ENCODE results near the gene SPATA32.
A peak's percentile ranks its signal among the peaks of the same experiment; 100 is the strongest.

Gene SPATA32

GRCh38 chr17:45251931-45252330, 10.0 kb downstream of the SPATA32 start:
- Histone ChIP-seq H3K4me2 (ENCODE audit: low read depth, low read length) (no peak overlapping the region), H3K4me1 (ENCODE audit: low read length) (peaks cover 13% of the 10 kb centered on the region), H3F3A (ENCODE audit: insufficient read depth, low read length) (peaks cover 10% of the 10 kb centered on the region), H4K20me1 (ENCODE audit: insufficient read depth, low read length) (no peaks in the 10 kb centered on the region), H2AFZ (ENCODE audit: low read length) (no peak overlapping the region), H3K9ac (ENCODE audit: low read length) (no peak overlapping the region), H3K27ac (ENCODE audit: low read length) (no peak overlapping the region), H3K36me3 (replicated peaks; ENCODE audit: insufficient read depth, low read length) (no peaks in the 10 kb centered on the region), H3K4me3 (ENCODE audit: low read length) (no peak overlapping the region), H3K79me2 (ENCODE audit: low read length) (peaks cover 8% of the 10 kb centered on the region), H3K27me3 (replicated peaks; ENCODE audit: insufficient read depth, low read length) (no peaks in the 10 kb centered on the region), H3K9me2 (replicated peaks; ENCODE audit: insufficient read depth, low read length) (no peaks in the 10 kb centered on the region), H3K9me3 (replicated peaks; ENCODE audit: insufficient read depth, low read length) (no peaks in the 10 kb centered on the region)
- no peak for DNase-seq
- TF ChIP-seq EZH2 (optimal IDR thresholded peaks at IDR 0.05; ENCODE audit: low read depth, low read length) (no peak), CTCF (IDR thresholded peaks at IDR 0.05; ENCODE audit: low read length) (no peak), EZH2phosphoT487 (IDR thresholded peaks at IDR 0.05; ENCODE audit: low read length) (no peak)

GRCh38 chr17:45248132-45248957, 13.5 kb downstream of the SPATA32 start:
- H3K9ac ChIP-seq (ENCODE audit: low read length): peak overlapping the region; percentile 81
- H3F3A ChIP-seq (ENCODE audit: insufficient read depth, low read length): peaks cover 29% of the 10 kb centered on the region
- peaks cover 4% of the 10 kb centered on the region for H3K36me3 ChIP-seq (replicated peaks; ENCODE audit: insufficient read depth, low read length)
- no peaks in the 10 kb centered on the region for H4K20me1 ChIP-seq (ENCODE audit: insufficient read depth, low read length)
- H3K4me1 ChIP-seq (ENCODE audit: low read length): peaks cover 17% of the 10 kb centered on the region
- no peaks in the 10 kb centered on the region for H3K27me3 ChIP-seq (replicated peaks; ENCODE audit: insufficient read depth, low read length)
- peak overlapping the region; percentile 90 for H2AFZ ChIP-seq (ENCODE audit: low read length)
- DNase-seq: peak; percentile 90
- H3K4me2 ChIP-seq (ENCODE audit: low read depth, low read length): peak overlapping the region; percentile 91
- H3K4me3 ChIP-seq (ENCODE audit: low read length): peak overlapping the region; percentile 91
- peaks cover 24% of the 10 kb centered on the region for H3K79me2 ChIP-seq (ENCODE audit: low read length)
- H3K27ac ChIP-seq (ENCODE audit: low read length): peak overlapping the region; percentile 78
- no peaks in the 10 kb centered on the region for H3K9me3 ChIP-seq (replicated peaks; ENCODE audit: insufficient read depth, low read length)
- no peak for TF ChIP-seq CTCF (IDR thresholded peaks at IDR 0.05; ENCODE audit: low read length)
- no peak for TF ChIP-seq EZH2 (optimal IDR thresholded peaks at IDR 0.05; ENCODE audit: low read depth, low read length)
- no peak for TF ChIP-seq EZH2phosphoT487 (IDR thresholded peaks at IDR 0.05; ENCODE audit: low read length)
- no peaks in the 10 kb centered on the region for H3K9me2 ChIP-seq (replicated peaks; ENCODE audit: insufficient read depth, low read length)

- H3K9me3 ChIP-seq (replicated peaks; ENCODE audit: insufficient read depth, low read length): no peaks in the 10 kb centered on the region
- no peaks in the 10 kb centered on the region for H4K20me1 ChIP-seq (ENCODE audit: insufficient read depth, low read length)
- peaks cover 17% of the 10 kb centered on the region for H3K4me1 ChIP-seq (ENCODE audit: low read length)
- peak overlapping the region; percentile 81 for H3K9ac ChIP-seq (ENCODE audit: low read length)
- TF ChIP-seq CTCF (IDR thresholded peaks at IDR 0.05; ENCODE audit: low read length) (no peak), EZH2phosphoT487 (IDR thresholded peaks at IDR 0.05; ENCODE audit: low read length) (no peak), EZH2 (optimal IDR thresholded peaks at IDR 0.05; ENCODE audit: low read depth, low read length) (no peak)
- no peaks in the 10 kb centered on the region for H3K9me2 ChIP-seq (replicated peaks; ENCODE audit: insufficient read depth, low read length)
- H2AFZ ChIP-seq (ENCODE audit: low read length): peak overlapping the region; percentile 90
- peaks cover 4% of the 10 kb centered on the region for H3K36me3 ChIP-seq (replicated peaks; ENCODE audit: insufficient read depth, low read length)
- H3F3A ChIP-seq (ENCODE audit: insufficient read depth, low read length): peaks cover 29% of the 10 kb centered on the region
- no peaks in the 10 kb centered on the region for H3K27me3 ChIP-seq (replicated peaks; ENCODE audit: insufficient read depth, low read length)
- DNase-seq: peak; percentile 97
- H3K79me2 ChIP-seq (ENCODE audit: low read length): peaks cover 29% of the 10 kb centered on the region
- peak overlapping the region; percentile 91 for H3K4me3 ChIP-seq (ENCODE audit: low read length)
- peak overlapping the region; percentile 91 for H3K4me2 ChIP-seq (ENCODE audit: low read depth, low read length)
- peak overlapping the region; percentile 78 for H3K27ac ChIP-seq (ENCODE audit: low read length)
Measured at GRCh38 chr17:45247429-45248131, 14.3 kb downstream of the SPATA32 start.
